Uterus (tissue), 4 donors: ENCODE measurements around the gene RHOA. TPM values are rescaled to one million over a fixed set of nuclear protein-coding genes. Genes with fewer than 3 reads are reported as not detected.
"Not testable (repeated sequence)": the region's sequence is repeated elsewhere in the genome, so short reads cannot be mapped to it uniquely, and the experiment has no call there.

Source experiments
- DNase-seq, 2 donors: peaks; one replicate each; pipeline ENCODE4 v3.0.0-alpha.2; 2019 to 2020
- H3K27ac ChIP-seq, 2 donors: fragments of 200-600 bp; sonication (generic); 1 replicate in 1 of 2; 2 replicates in 1 of 2; pipeline ENCODE4 v1.5.1; 2016 to 2018
- H3K27me3 ChIP-seq, 2 donors: fragments of 200-600 bp; sonication (generic); one replicate each; pipeline ENCODE4 v1.5.1; 2018 to 2019; ENCODE audit warnings: control low read depth in 1 of 2
- H3K36me3 ChIP-seq, 2 donors: fragments of 200-600 bp; sonication (generic); one replicate each; pipeline ENCODE4 v1.5.1; 2019; ENCODE audit warnings: control low read depth in 1 of 2
- H3K4me1 ChIP-seq, 2 donors: fragments of 200-600 bp; sonication (generic); one replicate each; pipeline ENCODE4 v1.5.1; 2018 to 2019; ENCODE audit warnings: control low read depth in 1 of 2
- H3K4me3 ChIP-seq, 2 donors: fragments of 200-600 bp; sonication (generic); 1 replicate in 1 of 2; 2 replicates in 1 of 2; pipeline ENCODE4 v1.5.1; 2018 to 2019; ENCODE audit warnings: mild to moderate bottlenecking in 1 of 2
- H3K9me3 ChIP-seq, 2 donors: fragments of 200-600 bp; sonication (generic); one replicate each; pipeline ENCODE4 v1.5.1; 2019; ENCODE audit warnings: control low read depth in 1 of 2
- POLR2A ChIP-seq, 2 donors: fragments of 450-650 bp; IDR thresholded peaks; one replicate each; pipeline ENCODE4 v1.6.1; 2016; ENCODE audit warnings: antibody characterized with exemption in 2 of 2, mild to moderate bottlenecking in 1 of 2, moderate library complexity in 1 of 2
- intact Hi-C: fragments of 100-400 bp; cut with DNase I; formaldehyde crosslinking; loops from one replicate; pipeline ENCODE4 v1.15.1; 2023; ENCODE audit warnings: low total_unique reads
- total RNA-seq, 4 donors: library from RNA; depleted of rRNA in 3 of 4; stranded (reverse); fragments of >200 nt in 3 of 4; gene quantifications; one replicate each; pipeline versions ENCODE4 v1.1.0 to v1.2.4, GENCODE V29; 2014 to 2023
- TF ChIP-seq, protein P1 (sequence below), 4 experiments: fragments of 200-600 bp in 2 of 4; fragments of 450-650 bp in 2 of 4; sonication (generic) in 2 of 4; IDR thresholded peaks; one replicate each; pipeline ENCODE4 v1.5.1; 2016 to 2019; ENCODE audit warnings: antibody characterized with exemption in 4 of 4, mild to moderate bottlenecking in 2 of 4, moderate library complexity in 1 of 4
- donor health status: DM: yes; HTN: yes; CAD: no.

RHOA gene
- total RNA-seq, 4 donors from 2014 or later: 282 to 493 (median 419) TPM

DNA sequence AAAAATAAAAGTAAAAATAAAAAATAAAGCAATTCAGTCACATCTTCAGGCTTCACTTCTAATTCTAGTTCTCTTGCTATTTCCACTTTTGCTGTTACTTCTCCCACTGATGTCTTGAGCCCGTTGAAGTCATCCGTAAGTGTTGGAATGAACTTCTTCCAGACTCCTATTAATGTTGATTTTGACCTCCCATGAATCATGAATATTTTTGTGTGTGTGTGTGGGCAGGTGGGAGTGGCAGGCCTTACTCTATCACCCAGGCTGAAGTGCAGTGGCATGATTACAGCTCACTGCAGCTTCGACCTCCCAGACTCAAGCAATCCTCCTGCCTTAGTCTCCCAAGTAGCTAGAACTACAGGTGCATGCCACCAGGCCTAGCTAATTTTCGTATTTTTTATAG lies 82.6 kb downstream of the RHOA start:
- Histone ChIP-seq H3K27ac (no peak overlapping the region), H3K9me3 (no peaks in the 10 kb centered on the region), H3K27me3 (no peaks in the 10 kb centered on the region), H3K4me3 (no peak overlapping the region), H3K36me3 (no peaks in the 10 kb centered on the region), H3K4me1 (no peaks in the 10 kb centered on the region)
- intact Hi-C loops: no loop called here
- TF ChIP-seq POLR2A (IDR thresholded peaks at IDR 0.05): no peak
- TF ChIP-seq, protein P1, sequence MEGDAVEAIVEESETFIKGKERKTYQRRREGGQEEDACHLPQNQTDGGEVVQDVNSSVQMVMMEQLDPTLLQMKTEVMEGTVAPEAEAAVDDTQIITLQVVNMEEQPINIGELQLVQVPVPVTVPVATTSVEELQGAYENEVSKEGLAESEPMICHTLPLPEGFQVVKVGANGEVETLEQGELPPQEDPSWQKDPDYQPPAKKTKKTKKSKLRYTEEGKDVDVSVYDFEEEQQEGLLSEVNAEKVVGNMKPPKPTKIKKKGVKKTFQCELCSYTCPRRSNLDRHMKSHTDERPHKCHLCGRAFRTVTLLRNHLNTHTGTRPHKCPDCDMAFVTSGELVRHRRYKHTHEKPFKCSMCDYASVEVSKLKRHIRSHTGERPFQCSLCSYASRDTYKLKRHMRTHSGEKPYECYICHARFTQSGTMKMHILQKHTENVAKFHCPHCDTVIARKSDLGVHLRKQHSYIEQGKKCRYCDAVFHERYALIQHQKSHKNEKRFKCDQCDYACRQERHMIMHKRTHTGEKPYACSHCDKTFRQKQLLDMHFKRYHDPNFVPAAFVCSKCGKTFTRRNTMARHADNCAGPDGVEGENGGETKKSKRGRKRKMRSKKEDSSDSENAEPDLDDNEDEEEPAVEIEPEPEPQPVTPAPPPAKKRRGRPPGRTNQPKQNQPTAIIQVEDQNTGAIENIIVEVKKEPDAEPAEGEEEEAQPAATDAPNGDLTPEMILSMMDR (IDR thresholded peaks at IDR 0.05): no peak
- DNase-seq: no peak

DNA sequence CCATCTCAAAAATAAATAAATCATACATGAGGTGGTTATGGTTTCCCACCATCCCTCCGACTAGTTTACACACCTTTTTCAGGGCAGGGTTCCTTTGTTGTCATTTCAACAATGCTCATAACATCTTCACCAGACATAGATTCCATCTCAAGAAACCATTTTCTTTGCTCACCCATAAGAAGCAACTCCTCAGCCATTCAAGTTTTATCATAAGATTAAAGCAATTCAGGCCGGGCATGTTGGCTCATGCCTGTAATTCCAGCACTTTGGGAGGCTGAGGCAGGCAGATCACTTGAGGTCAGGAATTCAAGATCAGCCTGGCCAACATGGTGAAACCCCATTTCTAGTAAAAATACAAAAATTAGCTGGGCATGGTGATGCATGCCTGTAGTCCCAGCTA lies 83.4 kb downstream of the RHOA start:
- H3K27ac ChIP-seq, intact Hi-C loops, H3K9me3 ChIP-seq, H3K27me3 ChIP-seq, DNase-seq, H3K4me1 ChIP-seq, H3K4me3 ChIP-seq, H3K36me3 ChIP-seq: not testable (repeated sequence)

DNA sequence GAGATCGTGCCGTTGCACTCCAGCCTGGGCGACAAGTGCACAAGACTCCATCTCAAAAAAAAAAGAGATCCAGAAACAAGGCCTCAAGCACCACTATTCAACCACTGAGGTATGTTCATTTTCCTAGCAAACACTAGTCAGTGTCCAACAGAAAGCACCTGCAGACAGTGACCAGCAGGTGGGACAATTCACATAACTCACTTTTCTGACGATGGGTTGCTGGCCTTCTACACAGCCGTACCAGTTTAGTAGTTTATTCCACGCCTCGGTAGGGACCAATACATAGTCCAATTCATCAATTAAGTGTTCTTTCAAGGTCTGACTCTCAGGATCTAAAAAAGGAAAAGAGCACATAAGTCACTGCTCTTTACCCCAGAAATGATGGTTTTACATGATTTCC lies 84.3 kb downstream of the RHOA start:
- H3K27me3 ChIP-seq: no peaks in the 10 kb centered on the region
- no peaks in the 10 kb centered on the region for H3K36me3 ChIP-seq
- TF ChIP-seq POLR2A (IDR thresholded peaks at IDR 0.05): no peak
- TF ChIP-seq, protein P1 (IDR thresholded peaks at IDR 0.05): peak in 1 of 4 experiments; percentile 6
- no peak overlapping the region for H3K27ac ChIP-seq
- H3K4me1 ChIP-seq: no peaks in the 10 kb centered on the region
- no peak for DNase-seq
- intact Hi-C loops: no loop called here
- H3K9me3 ChIP-seq: no peaks in the 10 kb centered on the region
- H3K4me3 ChIP-seq: no peak overlapping the region

DNA sequence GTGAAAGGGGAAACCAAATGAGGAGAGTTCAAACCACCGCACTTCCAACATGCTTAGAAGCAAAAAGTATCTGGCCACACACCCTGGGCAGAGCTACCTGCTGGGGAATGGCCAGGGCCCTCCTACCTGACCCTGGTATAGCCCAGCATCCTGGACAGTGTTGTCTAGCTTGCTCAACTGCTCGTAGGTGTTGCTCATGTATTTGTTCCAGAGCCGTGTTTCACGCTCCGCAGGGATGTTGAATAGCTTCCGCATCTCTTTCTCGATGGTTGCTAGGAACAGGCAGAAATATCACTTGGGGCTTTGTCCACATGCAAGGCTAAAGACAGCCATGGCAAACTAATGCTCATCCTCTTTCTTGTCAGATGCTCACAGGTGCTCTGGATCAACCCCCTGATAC lies 87.0 kb downstream of the RHOA start:
- intact Hi-C loops: no loop called here
- no peak for TF ChIP-seq POLR2A (IDR thresholded peaks at IDR 0.05)
- TF ChIP-seq, protein P1 (IDR thresholded peaks at IDR 0.05): no peak
- Histone ChIP-seq H3K36me3 (no peaks in the 10 kb centered on the region), H3K4me3 (no peak overlapping the region), H3K27me3 (no peaks in the 10 kb centered on the region), H3K9me3 (no peaks in the 10 kb centered on the region), H3K27ac (no peak overlapping the region), H3K4me1 (no peaks in the 10 kb centered on the region)
- DNase-seq: no peak

DNA sequence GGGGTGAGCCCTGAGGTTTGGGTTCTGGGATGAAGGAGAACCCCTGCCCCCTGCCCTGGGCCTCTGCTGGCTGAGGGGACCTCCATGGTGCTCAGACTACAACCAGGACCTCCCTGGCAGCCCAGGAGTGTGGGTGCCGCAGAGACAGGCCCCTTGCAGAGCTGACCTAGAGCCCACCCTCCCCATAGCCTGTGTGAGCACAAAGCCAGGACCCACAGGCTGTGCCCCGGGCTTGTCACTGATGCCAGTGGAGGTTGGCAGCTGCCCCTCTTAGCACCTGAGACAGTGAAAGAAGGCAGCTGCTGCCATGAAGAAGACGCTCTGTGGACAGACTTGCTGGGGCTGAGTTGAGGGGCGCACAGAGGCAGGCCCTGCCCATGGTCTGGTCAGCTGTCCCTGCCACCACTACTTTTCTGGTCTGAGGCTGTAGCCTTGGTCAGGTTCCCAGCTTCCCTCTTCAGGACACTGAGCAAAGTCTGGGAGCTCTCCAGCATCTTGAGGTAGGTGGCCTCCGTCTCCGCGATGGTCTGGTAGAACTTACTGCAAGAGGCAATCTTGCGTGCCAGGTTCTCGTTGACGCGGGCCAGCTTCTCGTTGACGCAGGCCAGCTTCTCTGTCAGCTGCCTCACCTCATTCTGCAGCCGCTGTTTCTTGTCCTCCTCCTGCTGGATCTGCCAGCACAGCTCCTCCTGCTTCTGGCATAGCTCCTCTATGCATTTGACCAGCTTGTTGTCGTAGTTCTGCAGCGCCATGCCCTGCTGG lies 94.9 kb downstream of the RHOA start:
- peak in 1 of 2 donors; percentile 51 for DNase-seq
- Histone ChIP-seq H3K9me3 (no peaks in the 10 kb centered on the region), H3K27me3 (no peaks in the 10 kb centered on the region), H3K27ac (no peak overlapping the region), H3K4me3 (no peak overlapping the region), H3K36me3 (no peaks in the 10 kb centered on the region), H3K4me1 (no peaks in the 10 kb centered on the region)
- TF ChIP-seq, protein P1 (IDR thresholded peaks at IDR 0.05): no peak
- no peak for TF ChIP-seq POLR2A (IDR thresholded peaks at IDR 0.05)
- intact Hi-C loops: no loop called here
